Bone marrow (tissue), 2 donors: ENCODE results near the gene EXT2.

Experiments used
- DNase-seq, 2 donors: peaks; one replicate each; lab custom pipeline; 2025; lab: John Stamatoyannopoulos, UW

Gene EXT2

DNA sequence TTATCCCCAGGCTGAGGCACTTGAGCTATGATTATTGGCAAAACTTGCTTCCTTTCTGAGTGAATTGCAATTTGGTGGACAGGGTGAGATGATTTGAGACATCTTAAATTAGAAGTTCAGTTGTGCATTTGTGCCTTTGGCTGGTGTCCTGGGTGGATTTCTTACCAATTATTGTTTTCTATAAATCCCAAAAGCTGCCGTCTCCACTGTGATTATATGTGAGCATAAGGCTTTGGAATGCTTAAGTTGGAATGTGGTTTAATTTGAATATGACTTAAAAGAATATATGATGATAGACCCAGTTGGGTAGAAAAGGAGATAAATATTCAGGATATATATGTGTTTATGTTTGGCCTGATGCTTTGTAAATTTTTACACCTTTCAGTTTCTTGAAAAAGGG, 70.0 kb downstream of the EXT2 start:
- DNase-seq, result no peak

DNA sequence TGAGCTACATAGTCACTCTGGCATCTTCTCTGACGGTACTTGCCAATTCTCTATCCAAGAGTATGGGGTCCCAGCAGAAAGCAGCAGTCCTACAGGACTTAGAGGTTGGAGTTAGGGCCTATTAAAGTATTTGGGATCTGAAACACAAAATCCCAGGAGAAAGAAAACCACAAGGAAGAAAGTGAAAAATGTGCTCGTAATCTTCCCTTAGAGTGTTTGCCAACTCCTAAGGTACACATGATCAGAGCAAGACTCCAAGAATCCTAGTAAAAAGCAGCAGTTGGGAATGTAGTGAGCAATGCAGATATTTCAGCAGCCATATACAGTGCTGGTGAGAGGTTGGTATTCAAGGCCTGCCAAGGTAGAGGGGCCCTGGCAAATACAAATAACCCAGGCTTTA, 71.6 kb downstream of the EXT2 start:
- DNase-seq, result no peak

DNA sequence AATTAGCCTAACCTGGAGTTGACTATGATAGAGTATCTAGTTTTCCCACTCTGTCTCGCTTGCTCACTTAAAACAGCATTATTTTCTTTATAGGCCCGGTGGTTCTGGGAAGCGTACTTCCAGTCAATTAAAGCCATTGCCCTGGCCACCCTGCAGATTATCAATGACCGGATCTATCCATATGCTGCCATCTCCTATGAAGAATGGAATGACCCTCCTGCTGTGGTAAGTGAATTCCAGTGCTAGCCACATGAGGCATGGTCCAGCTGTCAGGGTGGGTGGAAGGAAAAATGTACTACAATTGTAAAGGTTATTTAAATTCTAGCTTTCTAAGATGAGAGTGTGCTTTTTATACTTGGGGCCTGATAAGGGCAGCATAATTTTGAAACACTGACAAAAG, 76.0 kb downstream of the EXT2 start:
- no peak for DNase-seq

- DNase-seq, result no peak
These were observed 77.5 kb downstream of the EXT2 start for GRCh38 chr11:44172966-44173365.

GRCh38 chr11:44174842-44175241, 79.4 kb downstream of the EXT2 start:
- no peak for DNase-seq

- no peak for DNase-seq
These were observed 81.2 kb downstream of the EXT2 start for GRCh38 chr11:44176546-44177213.

DNA sequence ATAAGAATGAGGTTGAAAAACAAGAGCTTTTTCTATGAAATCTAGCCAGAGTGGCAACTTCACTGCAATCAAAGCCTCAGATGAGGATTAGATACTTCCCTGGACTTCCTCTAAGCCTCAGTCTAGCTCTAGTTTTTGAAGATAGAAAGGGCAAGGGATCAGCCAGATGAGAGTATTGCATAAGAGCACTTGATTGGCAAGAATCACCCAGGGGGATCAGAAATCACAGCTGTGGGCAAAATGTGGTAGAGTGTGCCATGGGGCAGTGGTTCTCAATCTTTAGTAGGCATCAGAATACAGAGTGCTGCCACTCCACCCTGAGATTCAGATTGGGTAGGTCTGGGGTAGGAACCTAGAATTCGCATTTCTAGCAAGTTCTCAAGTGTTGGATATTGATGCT, 82.4 kb downstream of the EXT2 start:
- no peak for DNase-seq

DNA sequence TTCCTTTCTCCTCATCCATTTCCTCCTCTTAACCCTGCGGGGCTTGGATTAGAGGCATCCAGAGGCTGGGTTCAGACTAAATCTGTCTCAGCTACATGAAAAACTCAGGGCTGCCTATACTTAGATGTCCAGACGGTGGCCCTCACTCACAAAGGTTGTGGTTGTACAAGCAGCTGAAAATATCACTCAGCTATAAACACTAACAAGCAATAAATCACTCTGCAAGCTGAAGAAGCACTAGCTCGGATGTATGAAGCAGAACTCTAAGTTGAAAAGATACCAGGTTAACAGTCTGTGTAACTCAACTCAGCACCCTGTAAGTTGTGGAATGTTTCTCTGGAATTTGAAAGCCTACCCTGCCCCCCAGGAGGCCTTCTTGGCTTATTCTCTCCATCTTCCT, 82.9 kb downstream of the EXT2 start:
- DNase-seq, result no peak

- DNase-seq, result no peak
These were observed 83.7 kb downstream of the EXT2 start for GRCh38 chr11:44179173-44179572.

GRCh38 chr11:44180107-44180506, 84.6 kb downstream of the EXT2 start:
- DNase-seq, result no peak

DNA sequence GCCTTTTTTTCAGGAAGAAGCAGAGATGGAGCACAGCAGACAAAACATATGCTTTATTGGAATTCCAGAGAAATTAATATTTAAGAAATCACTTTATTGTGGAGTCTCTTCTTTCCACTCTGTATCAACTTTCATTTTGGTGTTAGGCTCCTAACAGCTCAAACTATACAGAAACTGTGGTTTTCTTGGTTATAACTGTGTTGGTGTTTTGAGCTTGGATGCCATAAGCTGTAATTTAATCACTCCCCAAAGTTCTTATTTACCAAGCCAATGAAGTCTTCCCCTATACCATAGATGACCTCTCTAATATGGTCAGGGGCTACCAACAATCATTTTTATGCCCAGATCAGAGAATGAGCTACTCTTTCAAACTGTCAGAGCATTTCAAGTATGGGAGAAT, 90.0 kb downstream of the EXT2 start:
- DNase-seq, result no peak

GRCh38 chr11:44186321-44186930, 90.9 kb downstream of the EXT2 start:
- DNase-seq, result no peak

GRCh38 chr11:44188643-44189042, 93.2 kb downstream of the EXT2 start:
- no peak for DNase-seq

DNA sequence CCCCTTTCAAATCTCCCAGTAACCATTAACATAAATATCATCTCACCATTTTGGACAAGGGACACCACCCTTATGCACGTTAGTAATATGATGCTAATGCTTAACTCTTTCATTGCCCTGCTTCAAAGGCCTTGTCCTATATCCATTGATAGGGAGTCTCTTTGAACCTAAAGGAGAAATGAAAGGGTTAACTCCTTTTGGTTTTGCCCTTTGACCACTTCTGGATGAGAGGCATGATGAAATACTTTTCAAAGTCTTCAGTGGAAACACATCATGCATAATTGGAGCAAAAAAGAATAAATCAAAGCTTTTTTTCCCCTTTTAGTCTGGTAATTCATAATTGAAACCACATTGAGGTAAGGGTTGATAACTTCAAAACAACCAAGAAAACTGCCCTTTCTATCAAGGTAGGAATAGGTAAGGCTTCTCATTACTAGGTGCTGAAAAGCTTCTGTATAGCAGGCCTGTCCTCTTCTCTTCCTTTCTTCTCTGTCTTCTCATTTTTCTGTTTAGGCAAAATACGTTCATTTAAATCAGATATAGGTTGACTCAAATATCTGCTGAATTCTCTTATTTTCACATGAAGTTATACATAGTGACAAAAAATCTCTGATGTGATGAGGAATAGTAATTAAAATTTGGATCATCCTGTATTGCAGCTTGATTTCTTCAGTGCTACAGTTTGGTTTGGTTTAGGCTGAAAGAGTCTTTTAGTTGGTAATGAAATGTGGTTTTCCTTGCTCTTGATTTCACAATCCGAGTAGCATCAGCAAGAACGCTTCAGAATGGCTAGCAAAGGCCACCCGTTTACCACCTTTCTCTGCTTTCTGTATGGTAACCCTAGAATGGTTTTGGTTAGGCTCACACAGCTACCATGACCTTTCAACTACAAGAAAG, 94.8 kb downstream of the EXT2 start:
- DNase-seq, result no peak

GRCh38 chr11:44190883-44191230, 95.4 kb downstream of the EXT2 start:
- no peak for DNase-seq

DNA sequence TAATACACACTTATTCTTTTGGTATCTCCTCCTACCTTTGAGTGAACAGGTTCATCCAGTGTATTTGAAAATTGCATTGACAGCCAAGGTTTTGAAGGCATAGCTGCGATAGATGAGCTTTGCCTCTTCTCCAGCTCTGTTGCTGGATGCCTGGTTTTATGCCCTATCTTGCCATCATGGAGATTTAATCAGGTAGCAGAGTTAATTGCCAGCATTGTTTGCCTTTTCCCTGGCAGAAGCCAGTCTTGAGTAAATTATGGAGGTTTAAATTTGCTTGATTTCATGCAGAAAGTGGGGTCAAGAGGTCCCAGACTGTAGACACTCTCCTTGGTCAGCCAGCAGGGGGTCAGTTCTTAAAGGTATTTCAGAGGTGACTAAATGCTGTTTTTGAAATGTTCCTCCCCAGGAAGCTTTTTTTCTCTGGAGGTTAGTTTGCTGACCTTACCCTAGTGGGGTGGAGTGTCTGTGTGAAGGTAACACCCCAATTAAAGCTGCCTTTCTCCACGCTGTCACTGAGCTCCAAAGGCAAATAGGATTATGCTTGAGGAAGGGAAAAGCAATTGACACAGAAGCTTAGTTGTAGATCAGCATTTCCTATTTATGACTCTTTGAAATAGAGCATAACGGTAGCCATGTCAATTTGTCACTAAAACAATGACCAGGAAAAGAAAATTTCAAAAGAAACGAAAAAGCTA, 96.0 kb downstream of the EXT2 start:
- no peak for DNase-seq

- no peak for DNase-seq
These were observed 96.5 kb downstream of the EXT2 start for GRCh38 chr11:44192017-44192385.

- DNase-seq, result no peak
These were observed 97.1 kb downstream of the EXT2 start for GRCh38 chr11:44192462-44193100.

GRCh38 chr11:44193856-44194255, 98.4 kb downstream of the EXT2 start:
- no peak for DNase-seq

- no peak for DNase-seq
These were observed 102.8 kb downstream of the EXT2 start for GRCh38 chr11:44198146-44198724.

- DNase-seq, result no peak
These were observed 103.8 kb downstream of the EXT2 start for GRCh38 chr11:44199298-44199697.

DNA sequence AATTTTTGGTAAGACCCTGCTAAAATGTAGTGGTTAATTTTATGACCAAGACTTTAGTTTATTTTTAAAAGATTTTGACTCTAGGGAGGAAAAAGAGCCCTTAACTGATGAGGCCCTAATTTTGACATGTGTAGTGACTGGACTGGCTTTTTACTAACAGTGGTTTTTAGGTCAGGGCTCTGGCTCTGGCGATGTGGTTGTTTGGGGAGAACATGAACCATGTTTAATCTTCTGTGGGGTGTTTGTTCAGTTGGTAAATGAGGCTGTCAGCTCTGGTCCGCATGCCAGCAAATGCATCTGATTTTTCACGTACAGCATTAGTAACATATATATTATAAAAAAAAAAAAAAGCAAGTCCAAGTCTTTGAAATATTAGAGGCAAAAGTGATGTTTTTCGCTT, 104.3 kb downstream of the EXT2 start:
- no peak for DNase-seq
